NCI-H510A treated with DMSO at 0.1 percent for 48 hours (cell line): ENCODE data around the gene VTA1.
"Not testable (repeated sequence)": the region's sequence is repeated elsewhere in the genome, so short reads cannot be mapped to it uniquely, and the experiment has no call there.

Source experiments
- DNase-seq: peaks from one replicate; lab custom pipeline; 2025; lab: John Stamatoyannopoulos, UW

VTA1 gene

DNA sequence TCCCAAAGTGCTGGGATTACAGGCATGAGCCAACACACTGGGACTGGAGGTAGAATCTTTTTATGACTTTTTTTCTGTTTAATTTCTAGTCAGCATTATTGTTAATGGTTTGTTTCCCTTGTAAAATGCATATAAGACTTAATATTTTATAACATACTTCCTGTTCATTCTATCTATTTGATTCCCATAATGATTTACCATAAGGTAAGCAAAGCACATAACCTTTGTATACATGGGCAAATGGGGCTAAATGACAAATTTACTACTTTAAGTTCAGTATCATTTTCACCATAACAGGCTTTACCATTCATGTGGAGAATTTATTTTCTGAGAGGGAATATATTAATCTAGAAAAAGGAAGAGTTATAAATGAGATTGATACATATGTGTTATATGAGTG is 24.3 kb downstream of the VTA1 start:
- DNase-seq, result no peak

DNA sequence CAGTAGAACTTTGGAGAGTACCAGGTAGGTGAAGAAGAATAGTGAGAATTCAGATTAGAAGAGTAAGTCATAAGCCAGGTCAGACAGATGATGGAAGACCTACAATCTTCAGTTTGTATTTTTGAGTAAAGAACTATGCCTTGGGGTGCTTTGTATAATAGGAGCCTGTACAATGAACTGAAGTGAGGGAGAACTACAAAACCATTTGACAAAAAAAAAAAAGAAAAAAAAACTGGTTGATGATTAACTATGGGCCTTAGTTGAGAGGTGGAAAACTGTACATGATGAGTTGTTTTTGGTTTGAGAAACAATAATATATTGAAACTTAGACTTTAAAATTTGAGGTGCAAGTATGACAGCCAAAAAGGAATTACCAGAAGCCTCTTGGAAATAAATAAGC is 25.7 kb downstream of the VTA1 start:
- DNase-seq, result no peak

DNA sequence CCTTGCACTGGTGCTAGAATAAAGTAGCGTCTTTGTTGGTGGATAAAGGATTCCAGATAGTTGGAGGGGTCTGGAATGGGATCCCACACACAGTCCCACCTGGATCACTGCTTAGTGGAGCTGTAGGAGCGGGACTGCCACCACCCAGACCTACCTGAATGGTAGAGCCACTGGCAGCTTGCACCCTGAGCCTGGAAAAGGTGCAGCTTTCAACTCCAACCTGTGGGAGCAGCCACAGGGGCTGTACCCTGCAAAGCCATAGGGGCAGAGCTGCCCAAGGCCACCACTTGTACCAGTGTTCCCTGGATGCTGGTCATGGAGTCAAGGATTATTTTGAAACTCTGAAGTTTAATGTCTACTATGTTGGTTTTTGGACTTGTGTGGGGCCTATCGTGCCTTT is 26.9 kb downstream of the VTA1 start:
- no peak for DNase-seq

DNA sequence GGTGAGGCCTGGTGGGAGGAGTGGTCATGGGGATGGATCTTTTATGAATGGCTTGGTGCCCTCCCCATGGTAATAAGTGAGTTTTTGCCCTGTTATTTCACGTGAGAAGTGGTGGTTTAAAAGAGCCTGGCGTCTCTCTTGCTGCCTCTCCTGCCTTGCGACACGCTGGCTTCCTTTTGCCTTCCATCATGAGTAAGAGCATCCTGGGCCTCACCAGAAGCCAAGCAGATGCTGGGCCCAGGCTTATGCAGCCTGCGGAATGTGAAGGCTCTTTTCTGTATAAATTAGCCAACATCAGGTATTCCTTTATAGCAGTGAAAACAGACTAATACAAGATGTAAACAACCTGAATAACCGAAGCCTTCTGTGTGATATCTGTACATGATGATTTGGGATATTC is 27.6 kb downstream of the VTA1 start:
- DNase-seq, result no peak

DNA sequence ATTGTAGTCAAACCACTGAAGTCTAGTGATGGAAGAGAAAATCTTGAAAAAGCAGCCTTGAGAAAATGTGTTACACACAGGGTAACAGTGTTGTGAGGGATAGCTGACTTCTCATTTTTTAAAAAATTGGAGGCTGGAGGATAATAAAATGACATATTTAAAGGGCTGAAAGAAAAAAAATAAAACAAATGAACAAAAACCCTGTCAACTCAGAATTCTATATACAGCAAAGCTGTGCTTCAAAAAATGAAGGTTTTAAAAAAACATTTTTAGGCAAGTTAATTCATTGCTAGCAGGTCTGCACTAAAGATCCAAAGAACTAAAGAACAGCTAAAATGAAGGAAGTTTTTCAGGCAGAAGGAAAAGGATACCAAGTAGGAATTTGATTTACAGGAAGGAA is 31.1 kb downstream of the VTA1 start:
- no peak for DNase-seq

DNA sequence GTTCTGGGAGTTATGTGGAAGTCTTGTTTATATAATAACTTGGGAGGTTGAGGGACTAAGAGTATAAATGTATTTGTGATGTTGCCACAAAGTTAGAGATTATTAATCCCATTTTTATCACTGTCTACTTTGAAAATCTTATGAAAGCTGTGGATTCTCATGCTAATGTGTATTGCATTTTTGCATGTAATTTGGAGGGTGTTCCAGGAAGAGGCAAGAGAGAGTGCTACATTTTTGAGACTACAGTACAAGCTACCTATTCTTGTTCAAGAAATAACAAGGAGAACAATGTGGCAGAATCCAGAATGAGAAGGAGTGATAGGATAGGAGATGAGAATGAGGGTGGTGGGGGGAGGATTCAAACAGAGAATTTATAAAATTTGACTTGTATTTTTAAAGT is 34.9 kb downstream of the VTA1 start:
- DNase-seq, result no peak

GRCh38 chr6:142183351-142183750 is 36.3 kb downstream of the VTA1 start:
- no peak for DNase-seq

DNA sequence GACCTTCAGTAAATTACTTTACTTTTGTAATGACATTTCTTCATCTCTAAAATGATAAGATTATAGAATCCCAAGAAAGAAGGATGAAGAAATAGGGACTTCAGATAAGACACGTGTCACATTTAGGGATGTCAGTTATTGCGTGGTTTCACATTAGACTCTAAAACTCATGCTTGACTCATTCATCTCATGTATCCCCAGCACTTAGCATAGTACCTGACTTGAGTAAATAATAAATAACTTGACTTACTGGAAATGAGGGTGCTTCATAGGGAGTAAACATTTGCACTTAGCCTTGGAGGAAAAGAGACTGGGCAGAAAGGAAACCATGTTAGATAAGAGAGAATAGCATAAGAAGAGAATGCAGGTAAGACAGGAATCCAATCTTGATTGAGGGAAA is 37.2 kb downstream of the VTA1 start:
- DNase-seq, result peak; percentile 40

- DNase-seq, result no peak
These were observed 38.6 kb downstream of the VTA1 start for GRCh38 chr6:142185641-142186040.

GRCh38 chr6:142187209-142187608 is 40.1 kb downstream of the VTA1 start:
- DNase-seq, result peak; percentile 55

DNA sequence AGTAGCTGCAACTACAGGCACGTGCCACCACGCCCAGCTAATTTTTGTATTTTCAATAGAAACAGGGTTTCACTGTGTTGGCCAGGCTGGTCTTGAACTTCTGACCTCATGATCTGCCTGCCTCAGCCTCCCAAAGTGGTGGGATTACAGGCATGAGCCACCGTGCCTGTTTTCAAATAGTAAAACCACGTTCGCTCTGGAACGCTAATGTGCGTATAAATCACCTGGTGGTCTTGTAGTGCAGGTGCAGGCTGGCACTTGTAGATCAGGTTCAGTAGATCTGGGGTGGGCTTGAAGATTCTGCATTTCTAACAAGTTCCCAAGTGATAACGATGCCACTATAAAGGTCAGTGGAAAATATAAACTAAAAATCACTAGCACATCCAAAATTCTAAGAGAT is 41.3 kb downstream of the VTA1 start:
- DNase-seq, result not testable (repeated sequence)

- no peak for DNase-seq
These were observed 42.0 kb downstream of the VTA1 start for GRCh38 chr6:142189057-142189456.

DNA sequence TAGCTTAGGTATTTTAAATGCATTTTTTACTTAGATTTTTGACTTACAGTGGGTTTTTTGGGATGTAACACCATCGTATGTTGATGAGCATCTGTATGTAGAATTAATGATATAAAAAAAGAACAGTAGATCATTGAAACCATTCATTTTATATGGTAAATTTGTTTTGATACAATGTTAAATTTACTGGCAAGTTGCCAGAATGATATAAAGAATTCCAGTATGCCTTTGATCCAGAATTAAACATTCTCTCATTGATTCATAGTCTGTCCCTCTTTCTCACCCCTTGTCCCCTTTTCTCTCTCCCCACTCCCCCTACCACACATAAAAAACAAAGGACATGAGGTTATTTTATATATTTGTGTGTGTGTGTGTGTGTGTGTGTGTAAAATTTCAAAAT is 45.3 kb downstream of the VTA1 start:
- DNase-seq, result no peak

GRCh38 chr6:142193621-142194020 is 46.6 kb downstream of the VTA1 start:
- DNase-seq, result no peak

GRCh38 chr6:142195862-142196541 is 48.9 kb downstream of the VTA1 start:
- no peak for DNase-seq

DNA sequence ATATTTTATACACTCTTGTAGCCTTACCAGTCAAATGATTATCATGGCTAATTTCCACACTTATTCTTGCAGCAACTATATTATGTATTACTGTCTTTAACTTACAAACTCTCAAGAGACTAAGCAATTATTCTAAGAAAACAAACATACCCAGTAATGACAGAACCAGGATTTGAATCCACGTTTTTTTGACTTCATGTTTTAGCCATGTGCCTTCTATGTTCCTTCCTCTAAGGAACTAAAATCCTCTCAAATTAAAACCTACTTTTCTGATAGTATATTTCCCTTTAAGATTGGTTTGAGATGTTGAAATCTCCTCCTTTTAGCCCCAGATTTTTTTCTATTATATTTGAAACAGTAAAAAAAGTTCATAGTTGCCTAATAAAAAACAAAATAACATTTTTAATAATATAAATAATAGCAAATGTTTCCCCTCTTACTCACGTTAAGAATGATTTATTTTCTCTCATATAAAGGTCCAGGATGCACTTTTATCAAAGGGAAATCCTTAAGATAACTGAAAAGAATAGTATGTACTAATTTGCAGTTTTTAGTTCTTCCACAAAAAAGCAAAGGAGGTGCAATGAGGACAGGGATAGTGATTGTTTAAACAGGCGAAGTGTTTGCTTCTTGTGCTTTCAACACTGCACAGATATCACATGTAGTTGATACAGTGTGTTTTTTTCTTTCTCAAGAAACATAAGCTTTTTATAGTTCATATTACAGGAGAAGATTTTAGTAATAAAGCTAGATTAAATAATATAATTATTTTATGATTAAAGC is 54.0 kb downstream of the VTA1 start:
- no peak for DNase-seq

DNA sequence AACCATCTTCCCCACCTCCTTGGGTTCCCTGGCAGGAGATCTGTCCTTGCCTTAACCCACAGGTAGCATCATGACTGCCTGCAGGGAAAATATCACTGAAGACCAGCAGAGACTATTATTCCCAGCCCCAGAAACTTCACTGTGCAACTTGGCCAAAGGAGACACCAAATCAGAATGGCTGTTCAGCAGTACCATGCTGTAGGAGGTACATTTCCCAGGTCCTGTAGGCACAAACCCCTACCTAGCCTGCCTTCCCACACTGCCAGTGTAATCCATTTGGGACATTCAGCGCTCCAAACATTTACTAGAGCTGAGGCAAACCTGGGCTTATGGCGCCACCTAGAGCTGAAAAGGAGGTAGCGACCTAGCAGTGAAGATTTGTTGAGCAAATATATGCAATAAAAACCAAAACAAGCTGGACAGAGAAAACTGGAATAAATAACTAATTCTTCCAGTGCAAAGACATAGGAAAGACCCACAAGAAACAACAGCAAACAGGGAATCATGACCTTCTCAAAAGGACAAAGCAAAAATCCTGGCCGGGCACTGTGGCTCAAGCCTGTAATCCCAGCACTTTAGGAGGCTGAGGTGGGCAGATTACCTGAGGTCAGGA is 60.3 kb downstream of the VTA1 start:
- peak; percentile 21 for DNase-seq

DNA sequence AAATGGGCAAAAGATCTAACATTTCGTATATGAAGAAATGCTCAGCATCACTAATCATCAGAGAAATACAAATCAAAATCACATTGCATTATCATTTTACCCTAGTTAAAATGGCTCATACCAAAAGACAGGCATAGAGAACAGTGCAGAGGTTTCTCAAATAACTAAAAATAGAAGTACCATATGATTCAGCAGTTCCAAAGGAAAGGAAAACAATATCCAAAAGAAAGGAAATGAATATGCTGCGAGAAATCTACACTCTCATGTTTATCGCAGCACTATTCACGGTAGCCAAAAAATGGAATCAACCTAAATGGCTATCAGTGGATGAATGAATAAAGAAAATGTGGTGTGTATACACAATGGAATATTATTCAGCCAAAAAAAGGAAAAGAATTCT is 63.5 kb downstream of the VTA1 start:
- no peak for DNase-seq

DNA sequence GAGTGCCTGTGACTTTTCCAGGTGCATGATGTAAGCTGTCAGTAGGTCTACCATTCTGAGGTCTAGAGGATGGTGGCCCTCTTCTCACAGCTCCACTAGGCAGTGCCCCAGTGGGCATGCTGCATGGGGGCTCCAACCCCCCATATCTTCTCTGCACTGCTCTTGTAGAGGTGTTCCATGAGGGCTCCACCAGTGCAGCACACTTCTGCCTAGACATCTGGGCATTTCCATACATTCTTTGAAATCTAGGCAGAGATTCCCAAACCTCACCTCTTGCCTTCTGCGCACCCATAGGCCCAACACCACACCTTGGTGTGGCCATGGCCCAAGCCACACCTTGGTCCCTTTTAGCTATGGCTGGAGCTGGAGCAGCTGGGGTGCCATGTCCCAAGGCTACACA is 66.3 kb downstream of the VTA1 start:
- no peak for DNase-seq

- no peak for DNase-seq
These were observed 71.4 kb downstream of the VTA1 start for GRCh38 chr6:142218446-142218845.

DNA sequence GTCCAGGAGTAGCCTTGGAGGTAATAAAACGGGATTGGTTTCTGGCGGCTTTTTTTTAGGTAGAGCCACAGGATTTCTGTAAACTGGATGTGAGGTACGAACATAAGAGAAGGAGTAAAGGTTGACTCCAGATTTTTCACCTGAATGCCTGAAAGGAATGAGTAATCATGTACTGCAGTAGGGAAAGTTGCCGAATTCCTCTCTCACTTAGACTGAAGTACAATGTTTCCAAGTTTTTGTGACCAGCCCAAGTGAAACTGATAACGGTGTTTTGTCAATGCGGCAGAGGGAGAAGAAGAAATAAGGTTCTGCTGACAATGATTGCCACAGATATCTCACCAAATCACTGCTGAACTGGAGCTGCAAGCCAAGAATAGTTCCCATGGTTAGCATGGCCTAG is 75.0 kb downstream of the VTA1 start:
- DNase-seq, result no peak

GRCh38 chr6:142223938-142224337 is 76.9 kb downstream of the VTA1 start:
- no peak for DNase-seq

- no peak for DNase-seq
These were observed 78.1 kb downstream of the VTA1 start for GRCh38 chr6:142225115-142225514.
